GM12878 (cell line): ENCODE results near the gene KASH5. TPM values are rescaled to one million over a fixed set of nuclear protein-coding genes. Genes with fewer than 3 reads are reported as not detected.
A peak's percentile ranks its signal among the peaks of the same experiment; 100 is the strongest.

ENCODE experiments used
- BACH1 ChIP-seq: fragments of 450-650 bp; IDR thresholded peaks from 2 replicates; pipeline ENCODE4 v1.6.1; 2017; ENCODE audit warnings: mild to moderate bottlenecking, borderline replicate concordance
- BCL11A ChIP-seq: IDR thresholded peaks from 2 replicates; pipeline ENCODE4 v1.6.1; 2011; ENCODE audit warnings: low read depth, low read length
- BHLHE40 ChIP-seq, 2 experiments: fragments of 450-650 bp in 1 of 2; IDR thresholded peaks; 2 replicates each; pipeline ENCODE4 v1.6.1; 2011 to 2017; ENCODE audit warnings: low read depth in 2 of 2, borderline replicate concordance in 1 of 2, improper control_type of control experiment in 1 of 2, low read length in 1 of 2, mild to moderate bottlenecking in 1 of 2
- CREM ChIP-seq: IDR thresholded peaks from 2 replicates; pipeline ENCODE4 v1.6.1; 2014; ENCODE audit warnings: antibody characterized with exemption, low read depth
- HDAC2 ChIP-seq: fragments of 200-600 bp; sonication (generic); IDR thresholded peaks from 2 replicates; pipeline ENCODE4 v1.6.1; 2017
- KLF5 ChIP-seq: fragments of 450-650 bp; IDR thresholded peaks from 2 replicates; pipeline ENCODE4 v1.6.1; 2014; ENCODE audit warnings: mild to moderate bottlenecking; ENCODE audit not compliant: partially characterized antibody
- PAX8 ChIP-seq: fragments of 450-650 bp; IDR thresholded peaks from 2 replicates; pipeline ENCODE4 v1.6.1; 2017; ENCODE audit warnings: mild to moderate bottlenecking, moderate library complexity
- RELA ChIP-seq: fragments of 450-650 bp; IDR thresholded peaks from 2 replicates; pipeline ENCODE4 v1.8.0; 2014; ENCODE audit warnings: borderline replicate concordance; ENCODE audit not compliant: partially characterized antibody
- SIX5 ChIP-seq: IDR thresholded peaks from 2 replicates; pipeline ENCODE4 v1.6.1; 2011; ENCODE audit warnings: mild to moderate bottlenecking, low read depth, low read length, moderate library complexity; ENCODE audit not compliant: severe bottlenecking
- SMAD1 ChIP-seq: fragments of 450-650 bp; IDR thresholded peaks from 2 replicates; pipeline ENCODE4 v1.6.1; 2018; ENCODE audit warnings: mild to moderate bottlenecking, low read depth; ENCODE audit not compliant: partially characterized antibody
- SREBF1 ChIP-seq: IDR thresholded peaks from 2 replicates; pipeline ENCODE4 v1.6.1; 2012; ENCODE audit warnings: mild to moderate bottlenecking, low read length
- SUPT20H ChIP-seq: IDR thresholded peaks from 2 replicates; pipeline ENCODE4 v1.6.1; 2011; ENCODE audit warnings: low read depth, mild to moderate bottlenecking, low read length, moderate library complexity, borderline replicate concordance; ENCODE audit not compliant: control insufficient read depth
- YBX1 ChIP-seq: fragments of 450-650 bp; IDR thresholded peaks from 2 replicates; pipeline ENCODE4 v1.6.1; 2016; ENCODE audit warnings: antibody characterized with exemption
- ZBED1 ChIP-seq: IDR thresholded peaks from 2 replicates; pipeline ENCODE4 v1.6.1; 2016; ENCODE audit warnings: borderline replicate concordance
- ZNF622 ChIP-seq: fragments of 450-650 bp; IDR thresholded peaks from 2 replicates; pipeline ENCODE4 v1.6.1; 2017; ENCODE audit warnings: mild to moderate bottlenecking, inconsistent platforms
- polyA plus RNA-seq, 11 experiments: library from polyadenylated mRNA; depleted of rRNA in 4 of 11; unstranded in 6 of 11; stranded (reverse) in 5 of 11; fragments of >200 nt; fragmentation: Nextera tagmentation in 4 of 11; fragmentation: Illumina TruSeq in 1 of 11; extraction: Ambion mirVana in 4 of 11; extraction: Trizol in 1 of 11; gene quantifications; 1 replicate in 1 of 11; 2 replicates in 10 of 11; pipeline versions ENCODE4 v1.2.1 to v1.2.3, GENCODE V29; 2011 to 2016; ENCODE audit warnings: inconsistent platforms in 2 of 11, missing spikeins in 2 of 11, low read depth in 1 of 11
- total RNA-seq, 4 experiments: library from RNA; depleted of rRNA in 3 of 4; stranded (reverse); fragments of >200 nt in 3 of 4; fragmentation: Illumina TruSeq in 1 of 4; extraction: Trizol in 1 of 4; gene quantifications; 2 replicates each; pipeline versions ENCODE4 v1.2.1 to v1.2.3, GENCODE V29; 2013 to 2021
- TF ChIP-seq, protein P1 (sequence below): fragments of 450-650 bp; formaldehyde crosslinking; IDR thresholded peaks from 2 replicates; pipeline ENCODE4 v1.5.0; 2022; ENCODE audit warnings: mild to moderate bottlenecking, missing genetic modification characterization
- TF ChIP-seq, protein P2 (sequence below): IDR thresholded peaks from 2 replicates; pipeline ENCODE4 v1.6.1; 2011; ENCODE audit warnings: mild to moderate bottlenecking, low read depth, low read length, moderate library complexity; ENCODE audit not compliant: insufficient replicate concordance
- TF ChIP-seq, protein P3 (sequence below): IDR thresholded peaks from 2 replicates; pipeline ENCODE4 v1.6.1; 2012; ENCODE audit warnings: improper control_type of control experiment, low read depth, low read length; ENCODE audit not compliant: insufficient replicate concordance
- TF ChIP-seq, protein P4 (sequence below): fragments of 450-650 bp; IDR thresholded peaks from 2 replicates; pipeline ENCODE4 v1.6.1; 2016; ENCODE audit warnings: mild to moderate bottlenecking

KASH5 gene
- total and polyA plus RNA-seq, 10 of the 15 experiments (the other 5 are each of a cell fraction or from before 2014, with no cell fraction given): 0.03 to 0.06 (median 0.05) TPM; not detected in 7

DNA sequence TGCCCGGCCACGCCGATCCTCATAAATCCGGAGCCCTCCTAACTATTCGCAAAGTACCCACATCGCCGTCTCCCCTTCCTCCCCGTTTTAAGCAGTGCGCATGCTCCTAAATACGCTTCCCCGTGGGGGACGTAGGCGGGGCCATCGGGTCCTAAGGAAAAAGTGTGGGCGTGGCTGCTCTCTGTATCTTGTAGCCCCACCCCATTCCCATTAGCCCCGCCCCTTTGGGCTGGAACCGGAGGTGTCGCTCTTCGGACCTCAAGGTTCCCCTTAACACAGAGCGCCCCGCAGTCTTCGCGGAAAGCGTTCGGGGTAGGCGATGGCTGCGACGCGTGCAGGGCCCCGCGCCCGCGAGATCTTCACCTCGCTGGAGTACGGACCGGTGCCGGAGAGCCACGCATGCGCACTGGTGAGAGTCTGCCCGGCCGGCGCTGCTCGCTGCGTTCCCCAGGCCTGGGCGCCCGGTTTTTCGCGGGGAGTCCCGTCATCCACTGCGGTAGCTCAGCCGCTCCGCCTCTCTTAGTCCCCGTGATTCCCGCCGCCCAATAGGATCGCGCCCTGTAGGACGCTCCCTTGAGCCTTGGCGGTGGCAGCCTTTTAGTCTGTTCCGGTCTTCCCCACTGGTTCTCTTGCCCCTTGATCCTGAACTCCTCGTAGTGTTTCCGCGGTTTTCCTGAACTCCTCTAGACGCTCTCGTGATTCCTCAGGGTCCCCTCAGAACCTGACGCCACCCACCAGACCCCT is 65.1 kb downstream of the KASH5 start, which contains the start of gene ALDH16A1 (continued):
- TF ChIP-seq ZBED1: no peak
- peak; percentile 43 for TF ChIP-seq RELA
- TF ChIP-seq HDAC2: no peak
- peak; percentile 51 for TF ChIP-seq KLF5
- TF ChIP-seq, protein P1, sequence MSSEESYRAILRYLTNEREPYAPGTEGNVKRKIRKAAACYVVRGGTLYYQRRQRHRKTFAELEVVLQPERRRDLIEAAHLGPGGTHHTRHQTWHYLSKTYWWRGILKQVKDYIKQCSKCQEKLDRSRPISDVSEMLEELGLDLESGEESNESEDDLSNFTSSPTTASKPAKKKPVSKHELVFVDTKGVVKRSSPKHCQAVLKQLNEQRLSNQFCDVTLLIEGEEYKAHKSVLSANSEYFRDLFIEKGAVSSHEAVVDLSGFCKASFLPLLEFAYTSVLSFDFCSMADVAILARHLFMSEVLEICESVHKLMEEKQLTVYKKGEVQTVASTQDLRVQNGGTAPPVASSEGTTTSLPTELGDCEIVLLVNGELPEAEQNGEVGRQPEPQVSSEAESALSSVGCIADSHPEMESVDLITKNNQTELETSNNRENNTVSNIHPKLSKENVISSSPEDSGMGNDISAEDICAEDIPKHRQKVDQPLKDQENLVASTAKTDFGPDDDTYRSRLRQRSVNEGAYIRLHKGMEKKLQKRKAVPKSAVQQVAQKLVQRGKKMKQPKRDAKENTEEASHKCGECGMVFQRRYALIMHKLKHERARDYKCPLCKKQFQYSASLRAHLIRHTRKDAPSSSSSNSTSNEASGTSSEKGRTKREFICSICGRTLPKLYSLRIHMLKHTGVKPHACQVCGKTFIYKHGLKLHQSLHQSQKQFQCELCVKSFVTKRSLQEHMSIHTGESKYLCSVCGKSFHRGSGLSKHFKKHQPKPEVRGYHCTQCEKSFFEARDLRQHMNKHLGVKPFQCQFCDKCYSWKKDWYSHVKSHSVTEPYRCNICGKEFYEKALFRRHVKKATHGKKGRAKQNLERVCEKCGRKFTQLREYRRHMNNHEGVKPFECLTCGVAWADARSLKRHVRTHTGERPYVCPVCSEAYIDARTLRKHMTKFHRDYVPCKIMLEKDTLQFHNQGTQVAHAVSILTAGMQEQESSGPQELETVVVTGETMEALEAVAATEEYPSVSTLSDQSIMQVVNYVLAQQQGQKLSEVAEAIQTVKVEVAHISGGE: no peak
- peak; percentile 9 for TF ChIP-seq SIX5
- TF ChIP-seq CREM: no peak; the same call in 1 of the 2 replicates
- TF ChIP-seq, protein P2, sequence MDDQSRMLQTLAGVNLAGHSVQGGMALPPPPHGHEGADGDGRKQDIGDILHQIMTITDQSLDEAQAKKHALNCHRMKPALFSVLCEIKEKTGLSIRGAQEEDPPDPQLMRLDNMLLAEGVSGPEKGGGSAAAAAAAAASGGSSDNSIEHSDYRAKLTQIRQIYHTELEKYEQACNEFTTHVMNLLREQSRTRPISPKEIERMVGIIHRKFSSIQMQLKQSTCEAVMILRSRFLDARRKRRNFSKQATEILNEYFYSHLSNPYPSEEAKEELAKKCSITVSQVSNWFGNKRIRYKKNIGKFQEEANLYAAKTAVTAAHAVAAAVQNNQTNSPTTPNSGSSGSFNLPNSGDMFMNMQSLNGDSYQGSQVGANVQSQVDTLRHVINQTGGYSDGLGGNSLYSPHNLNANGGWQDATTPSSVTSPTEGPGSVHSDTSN: no peak
- TF ChIP-seq SREBF1: no peak
- no peak for TF ChIP-seq BCL11A
- no peak for TF ChIP-seq ZNF622
- TF ChIP-seq, protein P3, sequence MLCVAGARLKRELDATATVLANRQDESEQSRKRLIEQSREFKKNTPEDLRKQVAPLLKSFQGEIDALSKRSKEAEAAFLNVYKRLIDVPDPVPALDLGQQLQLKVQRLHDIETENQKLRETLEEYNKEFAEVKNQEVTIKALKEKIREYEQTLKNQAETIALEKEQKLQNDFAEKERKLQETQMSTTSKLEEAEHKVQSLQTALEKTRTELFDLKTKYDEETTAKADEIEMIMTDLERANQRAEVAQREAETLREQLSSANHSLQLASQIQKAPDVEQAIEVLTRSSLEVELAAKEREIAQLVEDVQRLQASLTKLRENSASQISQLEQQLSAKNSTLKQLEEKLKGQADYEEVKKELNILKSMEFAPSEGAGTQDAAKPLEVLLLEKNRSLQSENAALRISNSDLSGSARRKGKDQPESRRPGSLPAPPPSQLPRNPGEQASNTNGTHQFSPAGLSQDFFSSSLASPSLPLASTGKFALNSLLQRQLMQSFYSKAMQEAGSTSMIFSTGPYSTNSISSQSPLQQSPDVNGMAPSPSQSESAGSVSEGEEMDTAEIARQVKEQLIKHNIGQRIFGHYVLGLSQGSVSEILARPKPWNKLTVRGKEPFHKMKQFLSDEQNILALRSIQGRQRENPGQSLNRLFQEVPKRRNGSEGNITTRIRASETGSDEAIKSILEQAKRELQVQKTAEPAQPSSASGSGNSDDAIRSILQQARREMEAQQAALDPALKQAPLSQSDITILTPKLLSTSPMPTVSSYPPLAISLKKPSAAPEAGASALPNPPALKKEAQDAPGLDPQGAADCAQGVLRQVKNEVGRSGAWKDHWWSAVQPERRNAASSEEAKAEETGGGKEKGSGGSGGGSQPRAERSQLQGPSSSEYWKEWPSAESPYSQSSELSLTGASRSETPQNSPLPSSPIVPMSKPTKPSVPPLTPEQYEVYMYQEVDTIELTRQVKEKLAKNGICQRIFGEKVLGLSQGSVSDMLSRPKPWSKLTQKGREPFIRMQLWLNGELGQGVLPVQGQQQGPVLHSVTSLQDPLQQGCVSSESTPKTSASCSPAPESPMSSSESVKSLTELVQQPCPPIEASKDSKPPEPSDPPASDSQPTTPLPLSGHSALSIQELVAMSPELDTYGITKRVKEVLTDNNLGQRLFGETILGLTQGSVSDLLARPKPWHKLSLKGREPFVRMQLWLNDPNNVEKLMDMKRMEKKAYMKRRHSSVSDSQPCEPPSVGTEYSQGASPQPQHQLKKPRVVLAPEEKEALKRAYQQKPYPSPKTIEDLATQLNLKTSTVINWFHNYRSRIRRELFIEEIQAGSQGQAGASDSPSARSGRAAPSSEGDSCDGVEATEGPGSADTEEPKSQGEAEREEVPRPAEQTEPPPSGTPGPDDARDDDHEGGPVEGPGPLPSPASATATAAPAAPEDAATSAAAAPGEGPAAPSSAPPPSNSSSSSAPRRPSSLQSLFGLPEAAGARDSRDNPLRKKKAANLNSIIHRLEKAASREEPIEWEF: no peak
- no peak for TF ChIP-seq YBX1
- TF ChIP-seq SMAD1: peak; percentile 97
- peak; percentile 51 to 83; a peak in 3 of 4 replicates for TF ChIP-seq BHLHE40 (IDR thresholded peaks at IDR 0.05; ENCODE audit: borderline replicate concordance in 1 of 2, low read depth in 2 of 2, low read length in 1 of 2)
- peak; percentile 72; the same call in 1 of the 2 replicates for TF ChIP-seq BACH1
- no peak for TF ChIP-seq PAX8
- TF ChIP-seq, protein P4, sequence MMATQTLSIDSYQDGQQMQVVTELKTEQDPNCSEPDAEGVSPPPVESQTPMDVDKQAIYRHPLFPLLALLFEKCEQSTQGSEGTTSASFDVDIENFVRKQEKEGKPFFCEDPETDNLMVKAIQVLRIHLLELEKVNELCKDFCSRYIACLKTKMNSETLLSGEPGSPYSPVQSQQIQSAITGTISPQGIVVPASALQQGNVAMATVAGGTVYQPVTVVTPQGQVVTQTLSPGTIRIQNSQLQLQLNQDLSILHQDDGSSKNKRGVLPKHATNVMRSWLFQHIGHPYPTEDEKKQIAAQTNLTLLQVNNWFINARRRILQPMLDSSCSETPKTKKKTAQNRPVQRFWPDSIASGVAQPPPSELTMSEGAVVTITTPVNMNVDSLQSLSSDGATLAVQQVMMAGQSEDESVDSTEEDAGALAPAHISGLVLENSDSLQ: peak; percentile 76
- no peak for TF ChIP-seq SUPT20H
